HEK293T (cell line): Measurements from ENCODE around the gene ELMOD3.

Source experiments
- BHLHE40 ChIP-seq: fragments of 450-650 bp; IDR thresholded peaks from 2 replicates; pipeline ENCODE4 v1.6.1; 2016; ENCODE audit warnings: mild to moderate bottlenecking, moderate library complexity, borderline replicate concordance
- CTBP1 ChIP-seq: fragments of 450-650 bp; IDR thresholded peaks from 2 replicates; pipeline ENCODE4 v1.6.1; 2016; ENCODE audit warnings: borderline replicate concordance
- HDGF ChIP-seq: fragments of 450-650 bp; IDR thresholded peaks from 2 replicates; pipeline ENCODE4 v1.6.1; 2017; ENCODE audit warnings: antibody characterized with exemption, borderline replicate concordance
- L3MBTL2 ChIP-seq: fragments of 450-650 bp; conservative IDR thresholded peaks from 2 replicates; pipeline ENCODE4 v1.6.1; 2016; ENCODE audit warnings: mild to moderate bottlenecking
- SP1 ChIP-seq: fragments of 450-650 bp; IDR thresholded peaks from 2 replicates; pipeline ENCODE4 v1.6.1; 2017
- TARDBP ChIP-seq: fragments of 450-650 bp; IDR thresholded peaks from 2 replicates; pipeline ENCODE4 v1.6.1; 2016
- ZNF384 ChIP-seq: fragments of 450-650 bp; IDR thresholded peaks from 2 replicates; pipeline ENCODE4 v1.6.1; 2016

- TF ChIP-seq TARDBP (no peak), CTBP1 (no peak), ZNF384 (no peak), SP1 (no peak), BHLHE40 (no peak), L3MBTL2 (no peak), HDGF (no peak)
Measured at GRCh38 chr2:85329181-85329651, 25.4 kb upstream of the ELMOD3 start.
